GM06990 (cell line): ENCODE measurements around the gene EDDM13.

Experiments
- DNase-seq: peaks from one replicate; pipeline ENCODE4 v3.0.0-alpha.2; 2011; ENCODE audit not compliant: insufficient read length; ENCODE audit errors: extremely low read depth
- H3K27me3 ChIP-seq: replicated peaks from 2 replicates; pipeline ENCODE4 v1.6.0; 2011; ENCODE audit warnings: low read length; ENCODE audit not compliant: control insufficient read depth, insufficient read depth
- H3K36me3 ChIP-seq: 2 replicates; pipeline ENCODE4 v1.5.1; 2011; ENCODE audit warnings: low read length; ENCODE audit not compliant: control insufficient read depth, insufficient read depth
- H3K4me3 ChIP-seq: replicated peaks from 2 replicates; pipeline ENCODE4 v1.5.1; 2011; ENCODE audit warnings: low read depth, mild to moderate bottlenecking, control low read depth, low read length
- CTCF ChIP-seq: IDR thresholded peaks from 2 replicates; pipeline ENCODE4 v1.5.1; 2011; ENCODE audit warnings: low read length, control low read depth, mild to moderate bottlenecking, inconsistent platforms; ENCODE audit not compliant: insufficient read depth, poor library complexity, severe bottlenecking

EDDM13 gene

GRCh38 chr19:56284746-56285145 is 12.2 kb downstream of the EDDM13 start:
- Histone ChIP-seq H3K27me3 (no peaks in the 10 kb centered on the region), H3K36me3 (peaks cover 2% of the 10 kb centered on the region), H3K4me3 (no peak overlapping the region)
- no peak for TF ChIP-seq CTCF
- no peak for DNase-seq

- no peak for TF ChIP-seq CTCF
- no peak overlapping the region for H3K4me3 ChIP-seq
- no peaks in the 10 kb centered on the region for H3K27me3 ChIP-seq
- DNase-seq: no peak
- peaks cover 3% of the 10 kb centered on the region for H3K36me3 ChIP-seq
These were observed 17.6 kb downstream of the EDDM13 start for GRCh38 chr19:56290104-56290503.

GRCh38 chr19:56291867-56292266 is 19.3 kb downstream of the EDDM13 start:
- Histone ChIP-seq H3K36me3 (peaks cover 3% of the 10 kb centered on the region), H3K4me3 (no peak overlapping the region), H3K27me3 (no peaks in the 10 kb centered on the region)
- TF ChIP-seq CTCF: no peak
- no peak for DNase-seq

- TF ChIP-seq CTCF: no peak
- Histone ChIP-seq H3K27me3 (no peaks in the 10 kb centered on the region), H3K36me3 (peaks cover 1% of the 10 kb centered on the region), H3K4me3 (no peak overlapping the region)
- no peak for DNase-seq
These were observed 22.0 kb downstream of the EDDM13 start for GRCh38 chr19:56294549-56294948.

- Histone ChIP-seq H3K36me3 (peaks cover 1% of the 10 kb centered on the region), H3K4me3 (no peak overlapping the region), H3K27me3 (no peaks in the 10 kb centered on the region)
- TF ChIP-seq CTCF: no peak
- no peak for DNase-seq
These were observed 23.2 kb downstream of the EDDM13 start for GRCh38 chr19:56295531-56296455.

- TF ChIP-seq CTCF: no peak
- Histone ChIP-seq H3K4me3 (no peak overlapping the region), H3K27me3 (no peaks in the 10 kb centered on the region), H3K36me3 (peaks cover 1% of the 10 kb centered on the region)
- DNase-seq: no peak
These were observed 24.5 kb downstream of the EDDM13 start for GRCh38 chr19:56297010-56297409.
